PC-3 (cell line): ENCODE results near the gene FGF12. TPM values are rescaled to one million over a fixed set of nuclear protein-coding genes. Genes with fewer than 3 reads are reported as not detected.

Experiments used
- ATAC-seq: fragments of 200-7000 bp; cut with Tn5 transposase; 2 replicates; pipeline ENCODE4 v1.9.1; 2020; ENCODE audit warnings: mild to moderate bottlenecking, moderate library complexity
- BruUV-seq: library from RNA; stranded (reverse); fragments of 400-500 nt; replicated peaks from 2 replicates; lab custom pipeline; 2021; lab: Mats Ljungman, UMichigan
- CTCF ChIA-PET: fragments of 300-600 bp; sonication (Branson Sonifier 250); formaldehyde crosslinking; loops from one replicate; lab custom pipeline; 2022; ENCODE audit warnings: antibody characterized with exemption; lab: Charles Lee
- POLR2A ChIA-PET: fragments of 300-600 bp; sonication (Branson Sonifier 250); formaldehyde crosslinking; loops from one replicate; lab custom pipeline; 2022; ENCODE audit warnings: antibody characterized with exemption; ENCODE audit not compliant: unreplicated experiment; lab: Charles Lee
- DNase-seq: peaks from one replicate; pipeline ENCODE4 v3.0.0-alpha.2; 2015
- H2AFZ ChIP-seq: fragments of 300-600 bp; sonication (generic); 2 replicates; pipeline ENCODE4 v1.6.0; 2016; ENCODE audit warnings: antibody characterized with exemption, low read length
- H3F3A ChIP-seq: fragments of 300-600 bp; sonication (generic); one replicate; pipeline ENCODE4 v1.6.0; 2017; ENCODE audit warnings: antibody characterized with exemption, low read length, control low read depth, mild to moderate bottlenecking; ENCODE audit not compliant: unreplicated experiment
- H3K27ac ChIP-seq: fragments of 300-600 bp; sonication (generic); 2 replicates; pipeline ENCODE4 v1.5.1; 2016; ENCODE audit warnings: mild to moderate bottlenecking, low read length
- H3K27me3 ChIP-seq: fragments of 300-600 bp; sonication (generic); 2 replicates; pipeline ENCODE4 v1.6.1; 2016; ENCODE audit warnings: low read length, mixed read lengths
- H3K36me3 ChIP-seq: fragments of 300-600 bp; sonication (generic); 2 replicates; pipeline ENCODE4 v1.6.1; 2016; ENCODE audit warnings: low read depth, mixed run types, low read length, mixed read lengths
- H3K4me1 ChIP-seq: fragments of 300-600 bp; sonication (generic); 2 replicates; pipeline ENCODE4 v1.5.1; 2016; ENCODE audit warnings: low read length; ENCODE audit not compliant: insufficient read depth
- H3K4me2 ChIP-seq: fragments of 300-600 bp; sonication (generic); 2 replicates; pipeline ENCODE4 v1.6.0; 2016; ENCODE audit warnings: low read length
- H3K4me3 ChIP-seq: fragments of 300-600 bp; sonication (generic); 2 replicates; pipeline ENCODE4 v1.5.1; 2016; ENCODE audit warnings: mild to moderate bottlenecking, low read length, mixed read lengths
- H3K79me2 ChIP-seq: fragments of 300-600 bp; sonication (generic); 2 replicates; pipeline ENCODE4 v1.6.1; 2017; ENCODE audit warnings: low read length, mixed read lengths
- H3K9ac ChIP-seq: fragments of 300-600 bp; sonication (generic); 2 replicates; pipeline ENCODE4 v1.6.0; 2016; ENCODE audit warnings: mild to moderate bottlenecking, low read length
- H3K9me2 ChIP-seq: fragments of 300-600 bp; sonication (generic); replicated peaks from 2 replicates; pipeline ENCODE4 v1.6.1; 2016; ENCODE audit warnings: mixed run types, low read length, mixed read lengths
- H3K9me3 ChIP-seq: fragments of 300-600 bp; sonication (generic); 2 replicates; pipeline ENCODE4 v1.6.1; 2016; ENCODE audit warnings: low read length, mixed read lengths
- H4K20me1 ChIP-seq: fragments of 300-600 bp; sonication (generic); 2 replicates; pipeline ENCODE4 v1.6.1; 2016; ENCODE audit warnings: low read length, mixed read lengths
- EZH2 ChIP-seq: fragments of 300-600 bp; sonication (generic); IDR thresholded peaks from one replicate; pipeline ENCODE4 v1.6.1; 2017; ENCODE audit warnings: antibody characterized with exemption, mild to moderate bottlenecking, low read length; ENCODE audit not compliant: unreplicated experiment
- EZH2phosphoT487 ChIP-seq: fragments of 300-600 bp; sonication (generic); IDR thresholded peaks from 2 replicates; pipeline ENCODE4 v1.6.1; 2018; ENCODE audit warnings: mild to moderate bottlenecking, antibody characterized with exemption, low read length, borderline replicate concordance
- intact Hi-C: fragments of 100-400 bp; cut with micrococcal nuclease; formaldehyde crosslinking; loops from 2 replicates; pipeline ENCODE4 v1.9.0; 2023
- total RNA-seq: library from RNA; depleted of rRNA; stranded (reverse); fragments of >200 nt; gene quantifications from 2 replicates; pipeline ENCODE4 v1.2.3, GENCODE V29; 2014
- TF ChIP-seq, protein P1 (sequence below): fragments of 300-600 bp; sonication (generic); conservative IDR thresholded peaks from 2 replicates; pipeline ENCODE4 v1.5.1; 2017; ENCODE audit warnings: antibody characterized with exemption, low read depth, mild to moderate bottlenecking, low read length

Gene FGF12
- total RNA-seq, 1 experiment from 2014 or later, result not detected

DNA sequence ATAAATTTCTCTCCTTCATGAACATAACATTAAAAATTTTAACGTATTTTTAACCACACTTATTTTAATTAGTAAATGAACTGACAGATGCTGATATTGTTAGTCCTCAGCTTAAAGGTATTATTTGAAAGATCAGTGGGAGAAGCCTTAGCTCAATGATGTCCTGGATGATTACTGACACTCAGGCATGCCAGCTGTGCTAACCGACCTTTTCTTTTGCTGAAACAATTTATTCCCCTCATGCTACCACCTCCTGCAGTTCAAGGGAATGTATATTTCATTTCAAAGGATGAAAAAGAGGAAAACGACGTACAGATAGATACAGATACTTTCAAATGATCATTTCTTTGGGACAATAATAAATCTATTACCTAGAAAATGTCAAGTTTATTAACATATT lies 620.8 kb downstream of the FGF12 start:
- Histone ChIP-seq H3F3A (no peaks in the 10 kb centered on the region), H3K9me3 (no peaks in the 10 kb centered on the region), H3K4me1 (no peaks in the 10 kb centered on the region), H3K36me3 (no peaks in the 10 kb centered on the region), H3K4me3 (no peak overlapping the region), H3K9me2 (no peaks in the 10 kb centered on the region), H3K27ac (no peak overlapping the region), H3K9ac (no peak overlapping the region), H3K27me3 (0 out of 2 replicates have a peak, but pooled peaks cover 1% of the 10 kb centered on the region), H3K4me2 (no peak overlapping the region), H4K20me1 (no peaks in the 10 kb centered on the region), H3K79me2 (no peaks in the 10 kb centered on the region), H2AFZ (no peak overlapping the region)
- ChIA-PET POLR2A (no interaction called here), CTCF (no interaction called here)
- intact Hi-C loops, result no loop called here
- DNase-seq, result no peak
- no TSS peak for BruUV-seq
- TF ChIP-seq EZH2phosphoT487, result no peak
- no peak for TF ChIP-seq EZH2
- TF ChIP-seq, protein P1, sequence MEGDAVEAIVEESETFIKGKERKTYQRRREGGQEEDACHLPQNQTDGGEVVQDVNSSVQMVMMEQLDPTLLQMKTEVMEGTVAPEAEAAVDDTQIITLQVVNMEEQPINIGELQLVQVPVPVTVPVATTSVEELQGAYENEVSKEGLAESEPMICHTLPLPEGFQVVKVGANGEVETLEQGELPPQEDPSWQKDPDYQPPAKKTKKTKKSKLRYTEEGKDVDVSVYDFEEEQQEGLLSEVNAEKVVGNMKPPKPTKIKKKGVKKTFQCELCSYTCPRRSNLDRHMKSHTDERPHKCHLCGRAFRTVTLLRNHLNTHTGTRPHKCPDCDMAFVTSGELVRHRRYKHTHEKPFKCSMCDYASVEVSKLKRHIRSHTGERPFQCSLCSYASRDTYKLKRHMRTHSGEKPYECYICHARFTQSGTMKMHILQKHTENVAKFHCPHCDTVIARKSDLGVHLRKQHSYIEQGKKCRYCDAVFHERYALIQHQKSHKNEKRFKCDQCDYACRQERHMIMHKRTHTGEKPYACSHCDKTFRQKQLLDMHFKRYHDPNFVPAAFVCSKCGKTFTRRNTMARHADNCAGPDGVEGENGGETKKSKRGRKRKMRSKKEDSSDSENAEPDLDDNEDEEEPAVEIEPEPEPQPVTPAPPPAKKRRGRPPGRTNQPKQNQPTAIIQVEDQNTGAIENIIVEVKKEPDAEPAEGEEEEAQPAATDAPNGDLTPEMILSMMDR, result no peak
- no peak for ATAC-seq

DNA sequence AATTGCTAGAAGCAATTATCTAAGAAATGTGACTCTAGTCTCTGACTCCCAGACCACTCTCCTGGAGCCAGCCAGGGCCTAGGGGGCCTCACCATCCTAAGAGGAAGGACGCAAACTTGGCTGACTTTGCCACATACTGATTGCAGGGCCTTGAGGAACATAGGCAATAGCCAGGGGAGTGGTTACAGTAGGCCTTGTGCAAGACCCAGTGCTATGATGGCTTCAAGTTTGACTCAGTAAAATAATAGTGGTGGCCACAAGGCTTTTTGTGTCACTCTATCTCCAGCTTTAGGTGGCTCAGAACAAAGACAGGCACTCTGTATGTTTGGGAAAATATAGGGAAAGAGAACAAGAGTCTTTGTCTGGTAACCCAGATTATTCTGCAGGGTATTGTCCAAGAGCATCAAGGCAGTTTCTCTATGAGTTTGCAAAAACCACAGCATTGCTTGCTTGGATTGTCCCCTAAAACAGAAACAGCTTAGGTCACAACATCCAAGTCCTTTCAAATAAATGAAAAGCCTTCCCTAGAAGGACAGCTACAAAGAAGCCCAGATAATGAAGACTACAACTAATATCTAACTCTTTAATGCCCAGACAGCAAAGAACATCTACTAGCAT lies 634.8 kb downstream of the FGF12 start:
- Histone ChIP-seq H4K20me1 (no peaks in the 10 kb centered on the region), H3K79me2 (no peaks in the 10 kb centered on the region), H3F3A (no peaks in the 10 kb centered on the region), H3K4me3 (no peak overlapping the region), H3K9me2 (no peaks in the 10 kb centered on the region), H3K9ac (no peak overlapping the region), H3K4me2 (no peak overlapping the region), H3K27ac (no peak overlapping the region), H3K4me1 (no peaks in the 10 kb centered on the region), H3K9me3 (no peaks in the 10 kb centered on the region), H3K36me3 (no peaks in the 10 kb centered on the region), H2AFZ (no peak overlapping the region), H3K27me3 (no peaks in the 10 kb centered on the region)
- BruUV-seq, result no TSS peak
- ChIA-PET CTCF (no interaction called here), POLR2A (no interaction called here)
- ATAC-seq (no peak), DNase-seq (no peak)
- TF ChIP-seq, protein P1, result no peak
- TF ChIP-seq EZH2phosphoT487, result no peak
- intact Hi-C loops, result no loop called here

DNA sequence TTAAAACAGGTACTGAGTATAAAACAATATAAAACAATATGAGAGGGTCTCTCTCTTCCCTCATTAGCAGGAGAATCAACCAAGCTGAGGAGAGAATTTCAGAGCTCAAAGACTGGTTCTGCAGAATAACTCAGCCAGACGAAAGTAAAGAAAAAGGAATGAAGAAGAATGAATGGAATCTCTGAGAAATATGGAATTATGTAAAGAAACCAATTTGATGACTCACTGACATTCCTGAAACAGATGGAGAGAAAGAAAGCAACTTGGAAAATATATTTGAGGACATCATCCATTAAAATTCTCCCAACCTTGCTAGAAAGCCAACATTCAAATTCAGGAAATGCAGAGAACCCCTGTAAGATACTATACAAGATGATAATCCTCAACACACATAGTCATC lies 635.5 kb downstream of the FGF12 start:
- peak; percentile 17 for DNase-seq
- no peaks in the 10 kb centered on the region for H3K9me2 ChIP-seq
- TF ChIP-seq EZH2phosphoT487 (no peak), EZH2 (no peak)
- TF ChIP-seq, protein P1, result no peak
- no TSS peak for BruUV-seq
- H3K4me2 ChIP-seq, result no peak overlapping the region
- no peak for ATAC-seq
- ChIA-PET POLR2A (no interaction called here), CTCF (no interaction called here)
- no peaks in the 10 kb centered on the region for H3K9me3 ChIP-seq
- no peaks in the 10 kb centered on the region for H3F3A ChIP-seq
- H3K4me3 ChIP-seq, result no peak overlapping the region
- intact Hi-C loops, result no loop called here
- H2AFZ ChIP-seq, result no peak overlapping the region
- no peaks in the 10 kb centered on the region for H3K27me3 ChIP-seq
- H3K36me3 ChIP-seq, result no peaks in the 10 kb centered on the region
- H3K9ac ChIP-seq, result no peak overlapping the region
- no peak overlapping the region for H3K27ac ChIP-seq
- no peaks in the 10 kb centered on the region for H3K79me2 ChIP-seq
- no peaks in the 10 kb centered on the region for H3K4me1 ChIP-seq
- no peaks in the 10 kb centered on the region for H4K20me1 ChIP-seq
